CD14-positive monocyte (primary cell): ENCODE data around the gene STK39. TPM values are rescaled to one million over a fixed set of nuclear protein-coding genes. Genes with fewer than 3 reads are reported as not detected.

Source experiments
- DNase-seq, 3 donors: peaks; one replicate each; pipeline ENCODE4 v3.0.0-alpha.2; 2011 to 2022
- H2AFZ ChIP-seq: 2 replicates; pipeline ENCODE4 v1.6.0; 2012; ENCODE audit warnings: mild to moderate bottlenecking, low read depth, low read length, inconsistent platforms; ENCODE audit not compliant: insufficient read depth, poor library complexity, severe bottlenecking
- H3K27ac ChIP-seq, 2 donors: 1 replicate in 1 of 2; 2 replicates in 1 of 2; pipeline ENCODE4 v1.5.1; 2012 to 2013; ENCODE audit warnings: low read length in 2 of 2, control low read depth in 1 of 2, inconsistent platforms in 1 of 2, low read depth in 1 of 2, mild to moderate bottlenecking in 1 of 2
- H3K27me3 ChIP-seq, 2 donors: one replicate each; pipeline versions ENCODE4 v1.6.0 to v1.6.1; 2011 to 2013; ENCODE audit warnings: low read length in 2 of 2; ENCODE audit not compliant: control insufficient read depth in 2 of 2, insufficient read depth in 2 of 2
- H3K36me3 ChIP-seq, 2 donors: replicated peaks in 1 of 2; 1 replicate in 1 of 2; 2 replicates in 1 of 2; pipeline versions ENCODE4 v1.5.1 to v1.6.1; 2012 to 2013; ENCODE audit warnings: low read length in 2 of 2, control low read depth in 1 of 2, inconsistent platforms in 1 of 2, mild to moderate bottlenecking in 1 of 2; ENCODE audit not compliant: insufficient read depth in 2 of 2, control insufficient read depth in 1 of 2
- H3K4me1 ChIP-seq, 2 donors: 1 replicate in 1 of 2; 2 replicates in 1 of 2; pipeline versions ENCODE4 v1.5.1 to v1.6.1; 2012 to 2013; ENCODE audit warnings: low read length in 2 of 2, control low read depth in 1 of 2, inconsistent platforms in 1 of 2, mild to moderate bottlenecking in 1 of 2, moderate library complexity in 1 of 2; ENCODE audit not compliant: insufficient read depth in 2 of 2, control insufficient read depth in 1 of 2
- H3K4me2 ChIP-seq: replicated peaks from 2 replicates; pipeline ENCODE3; 2012; ENCODE audit warnings: low read length, moderate library complexity, mild to moderate bottlenecking; ENCODE audit not compliant: poor library complexity, severe bottlenecking; ENCODE audit errors: extremely low read depth
- H3K4me3 ChIP-seq, 3 experiments: fragments of 200-600 bp in 1 of 3; sonication (generic) in 1 of 3; replicated peaks in 1 of 3; 1 replicate in 2 of 3; 2 replicates in 1 of 3; pipeline ENCODE4 v1.5.1; 2011 to 2013; ENCODE audit warnings: low read length in 3 of 3, mild to moderate bottlenecking in 3 of 3, control low read depth in 2 of 3, low read depth in 2 of 3, inconsistent platforms in 1 of 3, moderate library complexity in 1 of 3
- H3K79me2 ChIP-seq: 2 replicates; pipeline ENCODE4 v1.6.0; 2012; ENCODE audit warnings: mild to moderate bottlenecking, control low read depth, inconsistent platforms, low read length, moderate library complexity; ENCODE audit not compliant: insufficient read depth
- H3K9ac ChIP-seq: 2 replicates; pipeline ENCODE4 v1.6.0; 2017; ENCODE audit warnings: low read length, mild to moderate bottlenecking; ENCODE audit not compliant: insufficient read depth, poor library complexity, severe bottlenecking
- H3K9me3 ChIP-seq, 2 donors: replicated peaks in 1 of 2; 1 replicate in 1 of 2; 2 replicates in 1 of 2; pipeline versions ENCODE4 v1.5.1 to v1.6.1; 2012 to 2013; ENCODE audit warnings: low read length in 2 of 2, control low read depth in 1 of 2; ENCODE audit not compliant: control insufficient read depth in 1 of 2, insufficient read depth in 1 of 2
- H4K20me1 ChIP-seq: 2 replicates; pipeline ENCODE4 v1.6.0; 2012; ENCODE audit warnings: mild to moderate bottlenecking, low read length, control low read depth, moderate library complexity; ENCODE audit not compliant: insufficient read depth
- H3K27ac Mint-ChIP-seq, 7 donors: one replicate each; pipeline ENCODE4 v1.8.0; 2020; ENCODE audit warnings: mild to moderate bottlenecking in 7 of 7, mixed read lengths in 7 of 7, moderate library complexity in 6 of 7, inconsistent platforms in 2 of 7
- H3K27me3 Mint-ChIP-seq, 3 donors: one replicate each; pipeline ENCODE4 v1.8.0; 2021 to 2022; ENCODE audit warnings: low read depth in 3 of 3, mild to moderate bottlenecking in 3 of 3, mixed read lengths in 3 of 3, moderate library complexity in 3 of 3, inconsistent platforms in 1 of 3
- H3K36me3 Mint-ChIP-seq, 2 donors: one replicate each; pipeline ENCODE4 v1.8.0; 2020; ENCODE audit warnings: mixed read lengths in 2 of 2, inconsistent platforms in 1 of 2, mild to moderate bottlenecking in 1 of 2
- H3K4me1 Mint-ChIP-seq: one replicate; pipeline ENCODE4 v1.8.0; 2020; ENCODE audit warnings: mild to moderate bottlenecking, mixed read lengths
- H3K4me3 Mint-ChIP-seq, 2 donors: one replicate each; pipeline ENCODE4 v1.8.0; 2020; ENCODE audit warnings: mild to moderate bottlenecking in 2 of 2, mixed read lengths in 2 of 2, moderate library complexity in 1 of 2
- H3K9me3 Mint-ChIP-seq, 7 donors: one replicate each; pipeline ENCODE4 v1.8.0; 2020 to 2022; ENCODE audit warnings: mixed read lengths in 7 of 7, mild to moderate bottlenecking in 6 of 7, moderate library complexity in 6 of 7, inconsistent platforms in 2 of 7
- WGBS: methylation state at CpG from one replicate; pipeline ENCODE4 v1.1.5; 2013; ENCODE audit warnings: missing lambda C conversion rate; ENCODE audit not compliant: insufficient coverage; 5-methylcytosine and 5-hydroxymethylcytosine counted together
- intact Hi-C, 2 donors: fragments of 100-400 bp; cut with micrococcal nuclease; formaldehyde crosslinking; loops; one replicate each; pipeline versions ENCODE4 v1.15.0 to v1.15.1; 2023
- polyA plus RNA-seq, 3 donors: library from polyadenylated mRNA; depleted of rRNA in 1 of 3; unstranded in 2 of 3; stranded (reverse) in 1 of 3; fragments of 300-500 nt in 2 of 3; fragments of >200 nt in 1 of 3; fragmentation: Illumina TruSeq in 2 of 3; gene quantifications; 1 replicate in 2 of 3; 2 replicates in 1 of 3; pipeline ENCODE4 v1.2.3, GENCODE V29; 2012 to 2021
- TF ChIP-seq, protein P1 (sequence below): fragments of 200-600 bp; IDR thresholded peaks from one replicate; pipeline ENCODE4 v1.8.0; 2022; ENCODE audit warnings: antibody characterized with exemption, mild to moderate bottlenecking

The STK39 gene
- polyA plus RNA-seq, 3 donors, result 1.2 to 2.7 (median 2.6) TPM

- Histone ChIP-seq H4K20me1 (no peaks in the 10 kb centered on the region), H3K9ac (no peak overlapping the region), H3K9me3 (no peaks in the 10 kb centered on the region), H3K4me2 (no peak overlapping the region), H3K27me3 (no peaks in the 10 kb centered on the region), H3K79me2 (peaks cover 54% of the 10 kb centered on the region), H3K4me3 (no peak overlapping the region), H3K27ac (no peak overlapping the region), H3K36me3 (peaks cover 7 to 27% of the 10 kb centered on the region in 2 donors), H3K4me1 (peaks cover 18 to 25% of the 10 kb centered on the region in 2 donors), H2AFZ (no peak overlapping the region)
- Mint-ChIP-seq H3K27ac (no peak overlapping the region), H3K9me3 (no peaks in the 10 kb centered on the region), H3K4me3 (no peak overlapping the region), H3K27me3 (no peaks in the 10 kb centered on the region), H3K36me3 (peaks cover 17 to 22% of the 10 kb centered on the region in 2 donors), H3K4me1 (peaks cover 26% of the 10 kb centered on the region)
- no peak for DNase-seq
- intact Hi-C loops, result no loop called here
- WGBS, result 100% methylated on average over 1 of the region's 5 CpGs
- TF ChIP-seq, protein P1, sequence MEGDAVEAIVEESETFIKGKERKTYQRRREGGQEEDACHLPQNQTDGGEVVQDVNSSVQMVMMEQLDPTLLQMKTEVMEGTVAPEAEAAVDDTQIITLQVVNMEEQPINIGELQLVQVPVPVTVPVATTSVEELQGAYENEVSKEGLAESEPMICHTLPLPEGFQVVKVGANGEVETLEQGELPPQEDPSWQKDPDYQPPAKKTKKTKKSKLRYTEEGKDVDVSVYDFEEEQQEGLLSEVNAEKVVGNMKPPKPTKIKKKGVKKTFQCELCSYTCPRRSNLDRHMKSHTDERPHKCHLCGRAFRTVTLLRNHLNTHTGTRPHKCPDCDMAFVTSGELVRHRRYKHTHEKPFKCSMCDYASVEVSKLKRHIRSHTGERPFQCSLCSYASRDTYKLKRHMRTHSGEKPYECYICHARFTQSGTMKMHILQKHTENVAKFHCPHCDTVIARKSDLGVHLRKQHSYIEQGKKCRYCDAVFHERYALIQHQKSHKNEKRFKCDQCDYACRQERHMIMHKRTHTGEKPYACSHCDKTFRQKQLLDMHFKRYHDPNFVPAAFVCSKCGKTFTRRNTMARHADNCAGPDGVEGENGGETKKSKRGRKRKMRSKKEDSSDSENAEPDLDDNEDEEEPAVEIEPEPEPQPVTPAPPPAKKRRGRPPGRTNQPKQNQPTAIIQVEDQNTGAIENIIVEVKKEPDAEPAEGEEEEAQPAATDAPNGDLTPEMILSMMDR, result no peak
These were observed 66.9 kb downstream of the STK39 start for GRCh38 chr2:168180483-168180882.

DNA sequence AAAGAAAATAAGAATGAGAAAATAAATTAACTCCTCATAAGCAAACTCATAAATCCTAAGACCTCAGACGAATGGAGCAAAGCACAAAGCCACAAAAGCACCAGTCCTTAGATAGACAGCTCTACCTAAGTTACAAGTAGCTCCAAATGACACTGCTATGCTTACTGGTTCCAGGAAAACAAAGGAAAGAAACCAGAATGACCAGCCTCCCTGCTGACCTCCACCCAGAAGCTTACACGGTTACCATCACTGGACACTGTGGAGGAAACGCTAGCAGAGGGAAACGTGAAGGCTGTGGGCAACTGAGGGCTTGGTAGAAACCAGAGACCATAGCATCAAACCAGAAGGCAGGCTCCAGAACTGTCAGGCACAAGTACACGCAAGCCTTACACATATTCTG is 67.8 kb downstream of the STK39 start:
- no peaks in the 10 kb centered on the region for H3K9me3 ChIP-seq
- DNase-seq, result no peak
- H3K79me2 ChIP-seq, result peaks cover 62% of the 10 kb centered on the region
- peaks cover 7 to 27% of the 10 kb centered on the region in 2 donors for H3K36me3 ChIP-seq
- no peaks in the 10 kb centered on the region for H4K20me1 ChIP-seq
- TF ChIP-seq, protein P1, result no peak
- Mint-ChIP-seq H3K9me3 (no peaks in the 10 kb centered on the region), H3K27me3 (peaks cover 0 to under 1% (median 0%) of the 10 kb centered on the region in 3 donors), H3K4me3 (no peak overlapping the region), H3K36me3 (peaks cover 17 to 22% of the 10 kb centered on the region in 2 donors), H3K4me1 (peaks cover 23% of the 10 kb centered on the region), H3K27ac (no peak overlapping the region)
- no peak overlapping the region for H3K27ac ChIP-seq
- H3K27me3 ChIP-seq, result no peaks in the 10 kb centered on the region
- intact Hi-C loops, result no loop called here
- no peak overlapping the region for H2AFZ ChIP-seq
- WGBS, result 100% methylated on average over 4 of the region's 5 CpGs
- no peak overlapping the region for H3K4me2 ChIP-seq
- peaks cover 17 to 24% of the 10 kb centered on the region in 2 donors for H3K4me1 ChIP-seq
- no peak overlapping the region for H3K9ac ChIP-seq
- H3K4me3 ChIP-seq, result no peak overlapping the region
